Spleen (tissue), 7 donors: ENCODE results near the gene METRNL.

ENCODE experiments used
- CTCF ChIP-seq, 11 experiments: fragments of 200-600 bp in 7 of 11; fragments of 450-650 bp in 4 of 11; sonication (generic) in 4 of 11; IDR thresholded peaks in 8 of 11; conservative IDR thresholded peaks in 3 of 11; 1 replicate in 7 of 11; 2 replicates in 4 of 11; pipeline versions ENCODE4 v1.4.0 to v1.8.0; 2016 to 2021; ENCODE audit warnings: antibody characterized with exemption in 11 of 11, inconsistent platforms in 4 of 11, mild to moderate bottlenecking in 1 of 11
- POLR2A ChIP-seq, 3 donors: fragments of 450-650 bp; IDR thresholded peaks; one replicate each; pipeline ENCODE4 v1.5.1; 2017; ENCODE audit warnings: antibody characterized with exemption in 3 of 3, mild to moderate bottlenecking in 1 of 3
- POLR2AphosphoS5 ChIP-seq, 3 donors: sonication (generic); formaldehyde crosslinking; IDR thresholded peaks; one replicate each; pipeline ENCODE4 v1.5.1; 2017; ENCODE audit warnings: antibody characterized with exemption in 3 of 3
- donor health status: DM: no; HTN: no; CAD: no; lungs with moderate emphysema.
- donor health status: DM: no; HTN: no; CAD: no.
- donor health status: DM: no; HTN: no; CAD: no.

GRCh38 chr17:83086199-83086880 lies 6.9 kb downstream of the METRNL start:
- TF ChIP-seq POLR2AphosphoS5 (IDR thresholded peaks at IDR 0.05) (no peak), CTCF (IDR thresholded peaks at IDR 0.05 in 8 of 11, conservative IDR thresholded peaks at IDR 0.05 in 3 of 11) (no peak), POLR2A (IDR thresholded peaks at IDR 0.05) (no peak)
